GM13977 (cell line): ENCODE results near the gene RHOBTB1.
"Not testable (repeated sequence)": the region's sequence is repeated elsewhere in the genome, so short reads cannot be mapped to it uniquely, and the experiment has no call there.

Experiments
- DNase-seq: peaks from one replicate; pipeline ENCODE4 v3.0.0; 2012; ENCODE audit warnings: low spot score
- CTCF ChIP-seq: IDR thresholded peaks from 2 replicates; pipeline ENCODE4 v1.5.1; 2012; ENCODE audit warnings: mild to moderate bottlenecking, control low read depth; ENCODE audit not compliant: insufficient read depth; ENCODE audit errors: extremely low read depth, missing control alignments
- in situ Hi-C: fragments of 300-500 bp; cut with MboI; formaldehyde crosslinking; loops from one replicate; pipeline ENCODE4 v1.12.0; 2022; ENCODE audit warnings: low sequenced_read_pairs, low pct_unique_long_range_greater_than_20kb, mixed read lengths, inconsistent platforms; ENCODE audit not compliant: unreplicated experiment

RHOBTB1 gene

GRCh38 chr10:60845038-60845437 lies 98.9 kb downstream of the RHOBTB1 start:
- in situ Hi-C loops = no loop called here
- DNase-seq = no peak
- no peak for TF ChIP-seq CTCF

GRCh38 chr10:60842694-60843093 lies 101.3 kb downstream of the RHOBTB1 start:
- DNase-seq = no peak
- no peak for TF ChIP-seq CTCF
- in situ Hi-C loops = no loop called here

GRCh38 chr10:60841227-60841626 lies 102.8 kb downstream of the RHOBTB1 start:
- in situ Hi-C loops, DNase-seq: not testable (repeated sequence)

- TF ChIP-seq CTCF = no peak
- DNase-seq = no peak
- in situ Hi-C loops = no loop called here
These were observed 108.9 kb downstream of the RHOBTB1 start for GRCh38 chr10:60835049-60835448.

- in situ Hi-C loops = no loop called here
- no peak for TF ChIP-seq CTCF
- DNase-seq = no peak
These were observed 109.6 kb downstream of the RHOBTB1 start for GRCh38 chr10:60834401-60834800.

- in situ Hi-C loops, DNase-seq: not testable (repeated sequence)
These were observed 111.8 kb downstream of the RHOBTB1 start for GRCh38 chr10:60832136-60832535.

- DNase-seq = no peak
- in situ Hi-C loops = no loop called here
- no peak for TF ChIP-seq CTCF
These were observed 115.5 kb downstream of the RHOBTB1 start for GRCh38 chr10:60828489-60828852.

- no peak for DNase-seq
- in situ Hi-C loops = no loop called here
- TF ChIP-seq CTCF = no peak
These were observed 116.0 kb downstream of the RHOBTB1 start for GRCh38 chr10:60827791-60828488.
